Neuronal stem cell (in vitro differentiated cells): ENCODE data around the gene SULF2.

ENCODE experiments used
- DNase-seq: peaks from one replicate; pipeline ENCODE4 v3.0.0-alpha.2; 2013; ENCODE audit warnings: low spot score
- H2AFZ ChIP-seq: one replicate; pipeline ENCODE4 v1.6.1; 2013; ENCODE audit warnings: mild to moderate bottlenecking, low read length, inconsistent platforms
- H2AK5ac ChIP-seq: 2 replicates; pipeline ENCODE4 v1.6.1; 2013; ENCODE audit warnings: low read depth, mild to moderate bottlenecking, inconsistent platforms, low read length, moderate library complexity, mixed read lengths
- H2BK120ac ChIP-seq: 2 replicates; pipeline ENCODE4 v1.6.1; 2013; ENCODE audit warnings: low read depth, mild to moderate bottlenecking, inconsistent platforms, low read length, moderate library complexity, mixed read lengths
- H2BK12ac ChIP-seq: one replicate; pipeline ENCODE4 v1.6.1; 2013; ENCODE audit warnings: low read length, inconsistent platforms
- H2BK15ac ChIP-seq: 2 replicates; pipeline ENCODE4 v1.6.1; 2013; ENCODE audit warnings: mild to moderate bottlenecking, low read length, inconsistent platforms, mixed read lengths
- H2BK5ac ChIP-seq: one replicate; pipeline ENCODE4 v1.6.1; 2013; ENCODE audit warnings: inconsistent platforms, mild to moderate bottlenecking, low read length, moderate library complexity
- H3K14ac ChIP-seq: one replicate; pipeline ENCODE4 v1.6.1; 2013; ENCODE audit warnings: low read length, inconsistent platforms
- H3K18ac ChIP-seq: 2 replicates; pipeline ENCODE4 v1.6.1; 2013; ENCODE audit warnings: low read length, inconsistent platforms
- H3K23ac ChIP-seq: 2 replicates; pipeline ENCODE4 v1.6.1; 2013; ENCODE audit warnings: low read depth, mild to moderate bottlenecking, mixed read lengths, low read length, inconsistent platforms; ENCODE audit not compliant: poor library complexity
- H3K27ac ChIP-seq: replicated peaks from 3 replicates; pipeline ENCODE4 v1.5.1; 2013; ENCODE audit warnings: low read length, inconsistent platforms
- H3K27me3 ChIP-seq, 3 experiments: 2 replicates each; pipeline ENCODE4 v1.6.1; 2013; ENCODE audit warnings: low read length in 3 of 3, mild to moderate bottlenecking in 2 of 3, inconsistent platforms in 1 of 3, low read depth in 1 of 3, mixed read lengths in 1 of 3, moderate library complexity in 1 of 3; ENCODE audit not compliant: control insufficient read depth in 3 of 3, insufficient read depth in 3 of 3
- H3K36me3 ChIP-seq, 2 donors: replicated peaks in 1 of 2; 2 replicates each; pipeline ENCODE4 v1.6.1; 2013; ENCODE audit warnings: low read length in 2 of 2; ENCODE audit not compliant: control insufficient read depth in 2 of 2, insufficient read depth in 2 of 2
- H3K4ac ChIP-seq: 2 replicates; pipeline ENCODE4 v1.6.1; 2013; ENCODE audit warnings: inconsistent platforms, mild to moderate bottlenecking, low read length, moderate library complexity
- H3K4me1 ChIP-seq, 2 donors: 1 replicate in 1 of 2; 2 replicates in 1 of 2; pipeline ENCODE4 v1.6.1; 2013; ENCODE audit warnings: low read length in 2 of 2, low read depth in 1 of 2; ENCODE audit not compliant: control insufficient read depth in 2 of 2, insufficient read depth in 1 of 2
- H3K4me2 ChIP-seq: one replicate; pipeline ENCODE4 v1.6.1; 2013; ENCODE audit warnings: mild to moderate bottlenecking, low read length, inconsistent platforms; ENCODE audit not compliant: insufficient read depth, poor library complexity, severe bottlenecking
- H3K4me3 ChIP-seq, 2 donors: 2 replicates each; pipeline ENCODE4 v1.5.1; 2013; ENCODE audit warnings: low read length in 2 of 2, mild to moderate bottlenecking in 2 of 2, inconsistent platforms in 1 of 2, moderate library complexity in 1 of 2
- H3K79me1 ChIP-seq: one replicate; pipeline ENCODE4 v1.6.1; 2013; ENCODE audit warnings: low read depth, mild to moderate bottlenecking, inconsistent platforms, low read length, moderate library complexity
- H3K9ac ChIP-seq: one replicate; pipeline ENCODE4 v1.6.1; 2013; ENCODE audit warnings: mild to moderate bottlenecking, low read depth, low read length, inconsistent platforms; ENCODE audit not compliant: poor library complexity
- H3K9me3 ChIP-seq, 2 donors: replicated peaks in 1 of 2; 2 replicates each; pipeline versions ENCODE3 to v1.6.1; 2013; ENCODE audit warnings: low read length in 2 of 2, mild to moderate bottlenecking in 2 of 2, inconsistent platforms in 1 of 2, low read depth in 1 of 2, mixed read lengths in 1 of 2, moderate library complexity in 1 of 2; ENCODE audit not compliant: control insufficient read depth in 2 of 2, insufficient read depth in 1 of 2
- H4K8ac ChIP-seq: one replicate; pipeline ENCODE4 v1.6.1; 2013; ENCODE audit warnings: low read depth, mild to moderate bottlenecking, inconsistent platforms, low read length, moderate library complexity
- H4K91ac ChIP-seq: one replicate; pipeline ENCODE4 v1.6.1; 2013; ENCODE audit warnings: low read length, low read depth, mild to moderate bottlenecking, inconsistent platforms; ENCODE audit not compliant: poor library complexity
- WGBS, 2 donors: extraction: QIAGEN DNeasy Blood & Tissue Kit; methylation state at CpG; one replicate each; pipeline ENCODE4 v1.1.7; 2013; ENCODE audit warnings: missing lambda C conversion rate in 2 of 2, mixed read lengths in 1 of 2; ENCODE audit not compliant: insufficient read length in 2 of 2, insufficient replicate concordance in 1 of 2; ENCODE audit errors: extremely low coverage in 2 of 2; 5-methylcytosine and 5-hydroxymethylcytosine counted together

The SULF2 gene

DNA sequence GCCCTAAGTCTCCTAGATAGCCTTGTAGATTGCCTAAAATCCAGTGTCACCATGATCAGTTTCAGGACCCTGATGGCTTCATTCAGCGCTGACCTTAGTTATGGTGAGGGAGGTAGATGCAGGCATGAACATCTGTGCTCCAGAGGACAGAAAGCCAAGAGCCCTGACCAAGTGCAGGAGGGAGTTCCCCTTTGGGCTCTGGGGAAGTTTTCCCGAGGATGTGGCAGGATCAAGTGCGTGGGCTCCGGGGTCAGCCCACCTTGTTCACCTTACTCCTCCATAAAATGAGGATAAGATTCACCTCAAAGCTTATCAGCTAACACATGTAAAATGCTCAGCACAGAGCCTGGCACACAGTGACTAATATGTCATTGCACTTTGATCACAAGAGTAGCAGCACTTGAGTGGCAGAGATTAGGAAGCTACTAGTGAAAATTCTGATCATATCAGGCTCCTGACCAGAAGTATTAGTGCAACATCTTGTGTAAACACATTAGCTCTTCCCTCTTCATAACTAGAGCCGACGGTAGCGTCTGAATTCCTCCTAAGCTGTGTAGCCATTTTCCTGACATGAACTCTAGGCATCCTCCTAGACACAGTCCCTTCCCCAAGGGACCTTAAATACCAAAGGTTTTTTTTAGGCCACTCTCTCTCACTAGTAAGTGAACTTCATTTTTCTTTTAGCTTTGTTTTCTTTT is 125.2 kb downstream of the SULF2 start:
- Histone ChIP-seq H3K9me3 (no peaks in the 10 kb centered on the region), H3K23ac (no peak overlapping the region), H2BK12ac (no peak overlapping the region), H3K79me1 (no peaks in the 10 kb centered on the region), H2BK5ac (no peak overlapping the region), H2AK5ac (no peak overlapping the region), H3K27me3 (no peaks in the 10 kb centered on the region), H3K4me2 (no peak overlapping the region), H2AFZ (no peak overlapping the region), H3K9ac (no peak overlapping the region), H3K4me3 (no peak overlapping the region), H3K4ac (no peak overlapping the region), H4K8ac (no peak overlapping the region), H2BK120ac (no peak overlapping the region), H3K4me1 (peaks cover 3 to 9% of the 10 kb centered on the region in 2 donors), H3K36me3 (peaks cover 6 to 78% of the 10 kb centered on the region in 2 donors), H3K27ac (no peak overlapping the region), H3K14ac (no peak overlapping the region), H2BK15ac (no peak overlapping the region), H4K91ac (no peak overlapping the region), H3K18ac (no peak overlapping the region)
- DNase-seq = no peak
- WGBS, 2 donors = no CpG with 5 or more reads among the region's 7 CpGs

GRCh38 chr20:47656318-47656717 is 129.0 kb downstream of the SULF2 start:
- Histone ChIP-seq H3K4ac (no peak overlapping the region), H4K8ac (no peak overlapping the region), H3K23ac (no peak overlapping the region), H3K4me2 (no peak overlapping the region), H3K36me3 (peaks cover 14 to 93% of the 10 kb centered on the region in 2 donors), H3K27me3 (no peaks in the 10 kb centered on the region), H2AFZ (no peak overlapping the region), H2BK120ac (no peak overlapping the region), H3K9me3 (no peaks in the 10 kb centered on the region), H3K79me1 (no peaks in the 10 kb centered on the region), H3K4me3 (no peak overlapping the region), H4K91ac (no peak overlapping the region), H2AK5ac (no peak overlapping the region), H3K27ac (no peak overlapping the region), H2BK5ac (no peak overlapping the region), H3K18ac (no peak overlapping the region), H2BK15ac (no peak overlapping the region), H3K4me1 (peaks cover 8 to 25% of the 10 kb centered on the region in 2 donors), H3K14ac (no peak overlapping the region), H2BK12ac (no peak overlapping the region), H3K9ac (no peak overlapping the region)
- DNase-seq = no peak
- no CpG with 5 or more reads among the region's 2 CpGs for WGBS, 2 donors

- H3K4ac ChIP-seq = no peak overlapping the region
- no peak overlapping the region for H2BK120ac ChIP-seq
- no peak overlapping the region for H2AK5ac ChIP-seq
- H3K79me1 ChIP-seq = no peaks in the 10 kb centered on the region
- no peak overlapping the region for H4K91ac ChIP-seq
- H3K14ac ChIP-seq = no peak overlapping the region
- no peak overlapping the region for H3K18ac ChIP-seq
- no peak overlapping the region for H3K23ac ChIP-seq
- H3K36me3 ChIP-seq = peaks cover 12 to 93% of the 10 kb centered on the region in 2 donors
- no peak overlapping the region for H2AFZ ChIP-seq
- no peak overlapping the region for H2BK15ac ChIP-seq
- no peaks in the 10 kb centered on the region for H3K9me3 ChIP-seq
- no peak overlapping the region for H2BK5ac ChIP-seq
- peaks cover 8 to 23% of the 10 kb centered on the region in 2 donors for H3K4me1 ChIP-seq
- H3K4me3 ChIP-seq = no peak overlapping the region
- no peak overlapping the region for H3K9ac ChIP-seq
- H3K27me3 ChIP-seq = no peaks in the 10 kb centered on the region
- H3K4me2 ChIP-seq = no peak overlapping the region
- DNase-seq = no peak
- H2BK12ac ChIP-seq = no peak overlapping the region
- H3K27ac ChIP-seq = no peak overlapping the region
- H4K8ac ChIP-seq = no peak overlapping the region
These were observed 129.6 kb downstream of the SULF2 start for GRCh38 chr20:47655635-47656034.

DNA sequence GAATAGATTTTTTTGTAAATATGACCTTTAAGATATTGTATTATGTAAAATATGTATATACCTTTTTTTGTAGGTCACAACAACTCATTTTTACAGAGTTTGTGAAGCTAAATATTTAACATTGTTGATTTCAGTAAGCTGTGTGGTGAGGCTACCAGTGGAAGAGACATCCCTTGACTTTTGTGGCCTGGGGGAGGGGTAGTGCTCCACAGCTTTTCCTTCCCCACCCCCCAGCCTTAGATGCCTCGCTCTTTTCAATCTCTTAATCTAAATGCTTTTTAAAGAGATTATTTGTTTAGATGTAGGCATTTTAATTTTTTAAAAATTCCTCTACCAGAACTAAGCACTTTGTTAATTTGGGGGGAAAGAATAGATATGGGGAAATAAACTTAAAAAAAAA is 130.9 kb downstream of the SULF2 start:
- WGBS, 2 donors = no CpG with 5 or more reads among the region's 1 CpG

More for the DNA sequence above, 130.9 kb downstream of the SULF2 start:
- H3K27ac ChIP-seq = no peak overlapping the region
- peaks cover 8 to 23% of the 10 kb centered on the region in 2 donors for H3K4me1 ChIP-seq
- H2AK5ac ChIP-seq = no peak overlapping the region
- H3K18ac ChIP-seq = no peak overlapping the region
- H3K4ac ChIP-seq = no peak overlapping the region
- no peak overlapping the region for H4K8ac ChIP-seq
- H3K36me3 ChIP-seq = peaks cover 12 to 93% of the 10 kb centered on the region in 2 donors
- no peak overlapping the region for H2BK120ac ChIP-seq
- H4K91ac ChIP-seq = no peak overlapping the region
- no peaks in the 10 kb centered on the region for H3K79me1 ChIP-seq
- no peak overlapping the region for H3K23ac ChIP-seq
- H2BK12ac ChIP-seq = no peak overlapping the region
- no peaks in the 10 kb centered on the region for H3K9me3 ChIP-seq
- no peak overlapping the region for H2BK15ac ChIP-seq
- no peak overlapping the region for H2AFZ ChIP-seq
- H3K4me3 ChIP-seq = no peak overlapping the region
- no peak overlapping the region for H3K4me2 ChIP-seq
- H3K9ac ChIP-seq = no peak overlapping the region
- no peak overlapping the region for H3K14ac ChIP-seq
- no peak overlapping the region for H2BK5ac ChIP-seq
- no peaks in the 10 kb centered on the region for H3K27me3 ChIP-seq
- DNase-seq = no peak
